Measurements from ENCODE around the gene PTOV1.

The PTOV1 gene

DNA sequence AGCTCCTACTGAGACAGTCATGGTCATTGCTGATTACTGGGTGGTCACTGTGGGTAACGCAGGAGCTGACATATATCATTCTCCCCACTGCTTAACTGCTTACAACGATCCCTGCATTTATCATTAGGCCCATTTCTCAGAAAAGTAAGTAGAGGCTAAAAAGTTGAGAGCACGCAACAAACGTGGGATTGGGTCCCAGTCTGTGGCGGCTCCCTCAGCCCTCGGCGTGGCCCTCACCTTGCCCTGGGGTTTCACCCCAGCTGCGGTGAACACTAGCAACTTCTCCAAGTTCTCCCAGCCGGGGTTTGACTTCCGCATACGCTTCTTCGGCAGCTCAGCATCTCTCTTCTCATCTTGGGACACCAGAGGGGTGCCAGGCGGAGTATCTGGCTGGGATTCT, 13.9 kb downstream of the PTOV1 start:
- H3K36me3 ChIP-seq (ENCODE audit: control insufficient read depth, insufficient read depth, low read length), result peaks cover 31% of the 10 kb centered on the region
- TF ChIP-seq, protein P1, sequence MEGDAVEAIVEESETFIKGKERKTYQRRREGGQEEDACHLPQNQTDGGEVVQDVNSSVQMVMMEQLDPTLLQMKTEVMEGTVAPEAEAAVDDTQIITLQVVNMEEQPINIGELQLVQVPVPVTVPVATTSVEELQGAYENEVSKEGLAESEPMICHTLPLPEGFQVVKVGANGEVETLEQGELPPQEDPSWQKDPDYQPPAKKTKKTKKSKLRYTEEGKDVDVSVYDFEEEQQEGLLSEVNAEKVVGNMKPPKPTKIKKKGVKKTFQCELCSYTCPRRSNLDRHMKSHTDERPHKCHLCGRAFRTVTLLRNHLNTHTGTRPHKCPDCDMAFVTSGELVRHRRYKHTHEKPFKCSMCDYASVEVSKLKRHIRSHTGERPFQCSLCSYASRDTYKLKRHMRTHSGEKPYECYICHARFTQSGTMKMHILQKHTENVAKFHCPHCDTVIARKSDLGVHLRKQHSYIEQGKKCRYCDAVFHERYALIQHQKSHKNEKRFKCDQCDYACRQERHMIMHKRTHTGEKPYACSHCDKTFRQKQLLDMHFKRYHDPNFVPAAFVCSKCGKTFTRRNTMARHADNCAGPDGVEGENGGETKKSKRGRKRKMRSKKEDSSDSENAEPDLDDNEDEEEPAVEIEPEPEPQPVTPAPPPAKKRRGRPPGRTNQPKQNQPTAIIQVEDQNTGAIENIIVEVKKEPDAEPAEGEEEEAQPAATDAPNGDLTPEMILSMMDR (IDR thresholded peaks at IDR 0.05; ENCODE audit: insufficient read depth, low read length, poor library complexity, severe bottlenecking), result no peak

DNA sequence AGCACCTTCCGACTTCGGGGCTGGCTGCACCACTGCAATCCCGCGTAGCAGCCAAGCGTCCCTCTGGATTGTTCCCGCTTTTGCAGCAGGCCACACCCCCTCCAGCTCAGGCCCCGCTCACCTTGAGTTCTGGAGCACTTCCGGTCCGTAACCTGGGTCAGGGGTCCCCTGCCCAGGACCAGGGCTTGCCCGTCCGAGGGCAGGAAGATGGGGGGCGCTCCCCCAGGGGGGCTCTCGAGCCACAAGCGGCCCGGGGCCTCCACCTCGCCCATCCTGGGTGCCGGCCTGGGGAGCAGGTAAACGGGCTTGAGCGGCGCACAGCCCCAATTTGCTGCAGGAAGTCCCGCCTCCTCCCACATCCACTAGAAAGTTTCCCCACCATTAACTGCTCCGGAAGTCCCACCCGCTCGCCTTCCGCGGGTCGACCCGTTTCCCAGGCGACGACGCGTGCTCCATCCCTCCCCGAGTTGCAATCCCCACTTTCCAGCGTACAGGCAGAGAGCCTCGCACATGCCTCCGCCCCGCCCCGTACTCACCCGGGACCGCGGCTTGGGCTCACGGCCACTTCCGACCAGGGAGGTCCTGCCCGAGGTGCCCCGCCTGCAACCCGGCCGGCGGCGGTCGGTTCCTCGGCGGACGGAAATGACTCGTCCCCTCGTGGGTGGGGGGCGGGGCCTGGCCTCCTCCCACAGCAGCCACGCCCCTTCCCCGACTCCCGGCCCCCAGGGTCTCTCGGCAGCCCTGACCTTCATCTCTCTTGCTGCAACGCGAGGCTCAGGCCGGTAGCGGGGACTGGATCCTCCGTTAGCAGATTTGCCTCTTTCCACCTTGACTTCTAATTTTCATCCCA, 16.2 kb downstream of the PTOV1 start, which contains the start of gene PNKP:
Gene PNKP, minus strand, starts transcription at position 644 of the 850 bp plus-strand sequence. Its CDS starts 372 bp downstream, at position 272.
- Histone ChIP-seq H3K27me3 (replicated peaks; ENCODE audit: control insufficient read depth, insufficient read depth, low read length) (no peaks in the 10 kb centered on the region), H3K4me3 (replicated peaks; ENCODE audit: low read depth, low read length) (peak within 1 kb of the TSS; percentile 78), H3K36me3 (ENCODE audit: control insufficient read depth, insufficient read depth, low read length) (peaks cover 19% of the 10 kb centered on the region)
- TF ChIP-seq, protein P1 (IDR thresholded peaks at IDR 0.05; ENCODE audit: insufficient read depth, low read length, poor library complexity, severe bottlenecking), result no peak
- DNase-seq (ENCODE audit: extremely low read depth, insufficient read length), result peak; percentile 93

More for the DNA sequence above, 13.9 kb downstream of the PTOV1 start:
- Histone ChIP-seq H3K4me3 (replicated peaks; ENCODE audit: low read depth, low read length) (no peak overlapping the region), H3K27me3 (replicated peaks; ENCODE audit: control insufficient read depth, insufficient read depth, low read length) (no peaks in the 10 kb centered on the region)
- DNase-seq (ENCODE audit: extremely low read depth, insufficient read length), result no peak

DNA sequence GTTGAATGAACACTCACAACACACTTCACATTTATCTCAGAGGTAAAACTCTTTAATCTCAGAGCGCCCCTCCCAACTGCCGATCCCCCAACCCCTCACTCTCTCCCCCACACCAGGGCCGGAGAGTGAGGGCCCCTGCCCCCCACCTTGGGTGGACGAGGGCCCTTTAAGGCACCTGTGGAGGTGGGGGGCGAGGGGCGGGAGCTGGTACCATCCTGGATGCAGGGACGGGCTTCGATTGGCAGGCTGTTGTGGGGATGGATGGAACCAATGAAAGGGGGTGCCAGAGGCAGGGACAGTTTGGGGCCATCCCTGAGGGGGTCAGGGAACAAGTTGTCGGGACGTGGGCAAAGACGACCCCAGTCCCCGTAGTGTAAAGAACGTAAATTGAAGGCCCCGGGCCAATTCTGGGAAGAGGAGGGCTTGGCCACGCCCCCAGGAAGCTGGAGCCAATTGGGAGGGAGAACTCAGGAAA, 18.1 kb downstream of the PTOV1 start:
- H3K36me3 ChIP-seq (ENCODE audit: control insufficient read depth, insufficient read depth, low read length), result peaks cover 7% of the 10 kb centered on the region
- DNase-seq (ENCODE audit: extremely low read depth, insufficient read length), result no peak
- peak overlapping the region; percentile 53 for H3K4me3 ChIP-seq (replicated peaks; ENCODE audit: low read depth, low read length)
- no peaks in the 10 kb centered on the region for H3K27me3 ChIP-seq (replicated peaks; ENCODE audit: control insufficient read depth, insufficient read depth, low read length)
- TF ChIP-seq, protein P1 (IDR thresholded peaks at IDR 0.05; ENCODE audit: insufficient read depth, low read length, poor library complexity, severe bottlenecking), result no peak

DNA sequence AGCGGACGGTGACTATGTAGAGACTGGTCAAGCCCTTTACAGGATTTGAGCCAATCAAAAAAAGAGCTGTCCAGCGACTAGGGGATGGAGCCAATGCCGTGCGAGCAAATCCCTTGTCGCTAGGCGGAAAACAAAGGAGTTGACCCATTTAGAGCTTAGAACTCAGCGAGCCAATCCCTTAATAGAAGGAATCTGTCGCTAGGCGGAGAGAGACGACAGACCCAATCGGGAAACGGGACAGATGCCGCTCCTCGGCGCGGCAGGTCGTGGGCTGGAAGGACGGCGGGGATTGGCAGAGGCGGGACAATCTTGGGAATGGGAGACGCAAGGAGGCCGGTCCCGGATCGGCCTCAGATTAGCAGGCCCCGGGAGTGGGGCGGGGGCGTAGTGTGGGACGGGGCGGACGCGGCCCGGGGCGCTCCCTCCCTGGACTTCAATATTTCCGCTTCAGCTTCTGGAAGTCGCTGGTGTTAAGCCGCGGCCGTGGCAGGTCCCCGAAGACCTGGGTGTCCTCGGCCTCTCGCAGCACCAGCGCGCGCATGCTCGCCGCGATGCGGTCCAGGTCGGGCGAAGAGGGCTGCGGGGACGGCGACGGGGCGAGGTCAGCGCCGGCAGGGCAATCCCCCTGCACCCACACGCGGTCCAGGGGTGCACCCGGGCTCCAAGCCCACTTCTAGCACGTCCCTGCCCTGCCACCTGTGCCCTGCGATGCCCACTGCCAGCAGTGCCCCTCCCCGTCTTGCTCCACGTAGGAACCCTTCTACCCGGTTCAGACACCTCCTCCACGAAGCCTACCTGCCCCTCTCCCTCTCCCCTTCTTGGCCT, 18.7 kb downstream of the PTOV1 start:
- Histone ChIP-seq H3K4me3 (replicated peaks; ENCODE audit: low read depth, low read length) (peak overlapping the region; percentile 64), H3K27me3 (replicated peaks; ENCODE audit: control insufficient read depth, insufficient read depth, low read length) (no peaks in the 10 kb centered on the region), H3K36me3 (ENCODE audit: control insufficient read depth, insufficient read depth, low read length) (peaks cover 8% of the 10 kb centered on the region)
- peak; percentile 95 for DNase-seq (ENCODE audit: extremely low read depth, insufficient read length)
- TF ChIP-seq, protein P1 (IDR thresholded peaks at IDR 0.05; ENCODE audit: insufficient read depth, low read length, poor library complexity, severe bottlenecking), result no peak

DNA sequence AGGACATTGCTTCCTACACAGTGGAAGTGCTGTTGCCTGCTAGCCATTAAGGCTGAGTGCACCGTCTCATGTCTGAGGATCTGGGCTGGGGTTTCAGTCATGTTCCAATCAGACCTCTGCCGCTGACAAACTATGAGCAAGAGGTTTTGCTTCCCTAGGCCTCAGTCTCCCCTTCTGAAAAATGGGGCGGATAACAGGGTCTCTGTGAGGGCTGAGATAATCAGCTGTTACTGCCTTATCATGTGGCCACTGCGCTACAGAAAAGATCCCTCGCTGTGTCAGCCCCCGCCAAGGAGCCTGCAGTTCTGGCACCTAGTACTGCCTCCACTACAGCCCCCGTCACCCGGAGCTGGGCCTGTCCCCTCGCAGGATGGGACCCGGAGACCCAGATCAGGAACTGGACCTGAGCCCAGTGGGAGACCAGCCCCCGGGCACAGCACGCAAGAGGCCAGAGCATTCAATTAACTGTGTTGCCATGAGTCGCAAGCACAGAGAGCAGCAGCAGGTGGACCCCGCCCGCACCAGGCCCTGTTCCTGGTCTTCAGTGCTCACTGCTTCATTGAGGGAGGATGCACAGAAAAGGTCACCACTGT, 19.4 kb downstream of the PTOV1 start:
- TF ChIP-seq, protein P1 (IDR thresholded peaks at IDR 0.05; ENCODE audit: insufficient read depth, low read length, poor library complexity, severe bottlenecking), result no peak
- Histone ChIP-seq H3K27me3 (replicated peaks; ENCODE audit: control insufficient read depth, insufficient read depth, low read length) (no peaks in the 10 kb centered on the region), H3K36me3 (ENCODE audit: control insufficient read depth, insufficient read depth, low read length) (peaks cover 4% of the 10 kb centered on the region), H3K4me3 (replicated peaks; ENCODE audit: low read depth, low read length) (peak overlapping the region; percentile 64)
- DNase-seq (ENCODE audit: extremely low read depth, insufficient read length), result no peak
